HG03045 (cell line): ENCODE data around the gene FAF1.

Source experiments
- ATAC-seq: cut with Tn5 transposase; IDR thresholded peaks from one replicate; pipeline ENCODE4 v1.9.1; 2021; ENCODE audit warnings: mild to moderate bottlenecking, moderate library complexity; ENCODE audit not compliant: unreplicated experiment

The FAF1 gene

GRCh38 chr1:50421768-50422674, 538.0 kb downstream of the FAF1 start:
- no peak for ATAC-seq

- no peak for ATAC-seq
Observed at GRCh38 chr1:50421366-50421748, 538.7 kb downstream of the FAF1 start.

- ATAC-seq: no peak
Observed at GRCh38 chr1:50420689-50421365, 539.2 kb downstream of the FAF1 start.

GRCh38 chr1:50419907-50420677, 540.0 kb downstream of the FAF1 start:
- ATAC-seq: no peak

GRCh38 chr1:50419192-50419906, 540.7 kb downstream of the FAF1 start:
- ATAC-seq: no peak

- ATAC-seq: no peak
Observed at GRCh38 chr1:50418600-50419109, 541.4 kb downstream of the FAF1 start.

GRCh38 chr1:50417946-50418599, 542.0 kb downstream of the FAF1 start:
- no peak for ATAC-seq

- ATAC-seq: no peak
Observed at GRCh38 chr1:50417507-50417906, 542.6 kb downstream of the FAF1 start.

- ATAC-seq: no peak
Observed at GRCh38 chr1:50416553-50417453, 543.3 kb downstream of the FAF1 start.

GRCh38 chr1:50416150-50416527, 543.9 kb downstream of the FAF1 start:
- ATAC-seq: no peak

GRCh38 chr1:50415235-50416149, 544.6 kb downstream of the FAF1 start:
- no peak for ATAC-seq

- no peak for ATAC-seq
Observed at GRCh38 chr1:50414853-50415234, 545.2 kb downstream of the FAF1 start.

- ATAC-seq: no peak
Observed at GRCh38 chr1:50412813-50413476, 547.1 kb downstream of the FAF1 start.

GRCh38 chr1:50405814-50406213, 554.3 kb downstream of the FAF1 start:
- ATAC-seq: no peak

- ATAC-seq: no peak
Observed at GRCh38 chr1:50393522-50394120, 566.4 kb downstream of the FAF1 start.
